Measurements from ENCODE around the gene DCTN5.

DCTN5 gene

GRCh38 chr16:23695756-23696155, 54.5 kb downstream of the DCTN5 start:
- Mint-ChIP-seq H3K27me3 (peaks cover 10% of the 10 kb centered on the region), H3K4me3 (no peak overlapping the region), H3K27ac (no peak overlapping the region), H3K36me3 (ENCODE audit: low read depth) (peaks cover 16% of the 10 kb centered on the region), H3K9me3 (no peaks in the 10 kb centered on the region), H3K4me1 (ENCODE audit: low read depth) (peaks cover 6% of the 10 kb centered on the region)
- DNase-seq = no peak

GRCh38 chr16:23699100-23699499, 57.8 kb downstream of the DCTN5 start:
- H3K4me1 Mint-ChIP-seq (ENCODE audit: low read depth) = peaks cover 6% of the 10 kb centered on the region
- H3K9me3 Mint-ChIP-seq = peaks cover 9% of the 10 kb centered on the region

GRCh38 chr16:23700093-23700492, 58.8 kb downstream of the DCTN5 start:
- H3K27me3 Mint-ChIP-seq = peaks cover 12% of the 10 kb centered on the region
- no peak overlapping the region for H3K27ac Mint-ChIP-seq
- no peak overlapping the region for H3K4me3 Mint-ChIP-seq
- H3K9me3 Mint-ChIP-seq = peaks cover 9% of the 10 kb centered on the region
- DNase-seq = no peak
- H3K4me1 Mint-ChIP-seq (ENCODE audit: low read depth) = peaks cover 2% of the 10 kb centered on the region
- no peaks in the 10 kb centered on the region for H3K36me3 Mint-ChIP-seq (ENCODE audit: low read depth)

More at GRCh38 chr16:23699100-23699499, 57.8 kb downstream of the DCTN5 start:
- no peak for DNase-seq
- no peaks in the 10 kb centered on the region for H3K36me3 Mint-ChIP-seq (ENCODE audit: low read depth)
- H3K4me3 Mint-ChIP-seq = no peak overlapping the region
- H3K27ac Mint-ChIP-seq = no peak overlapping the region
- H3K27me3 Mint-ChIP-seq = peaks cover 19% of the 10 kb centered on the region

- Mint-ChIP-seq H3K27ac (no peak overlapping the region), H3K36me3 (ENCODE audit: low read depth) (no peaks in the 10 kb centered on the region), H3K4me3 (no peak overlapping the region), H3K9me3 (peaks cover 9% of the 10 kb centered on the region), H3K4me1 (ENCODE audit: low read depth) (peaks cover 2% of the 10 kb centered on the region), H3K27me3 (peaks cover 14% of the 10 kb centered on the region)
- no peak for DNase-seq
These were observed 59.2 kb downstream of the DCTN5 start for GRCh38 chr16:23700509-23700908.

GRCh38 chr16:23701045-23701444, 59.8 kb downstream of the DCTN5 start:
- Mint-ChIP-seq H3K4me1 (ENCODE audit: low read depth) (peaks cover 2% of the 10 kb centered on the region), H3K4me3 (no peak overlapping the region)

GRCh38 chr16:23702951-23703350, 61.7 kb downstream of the DCTN5 start:
- peaks cover 9% of the 10 kb centered on the region for H3K9me3 Mint-ChIP-seq
- no peak overlapping the region for H3K27ac Mint-ChIP-seq
- H3K36me3 Mint-ChIP-seq (ENCODE audit: low read depth) = no peaks in the 10 kb centered on the region

More at GRCh38 chr16:23701045-23701444, 59.8 kb downstream of the DCTN5 start:
- H3K9me3 Mint-ChIP-seq = peaks cover 9% of the 10 kb centered on the region
- peaks cover 19% of the 10 kb centered on the region for H3K27me3 Mint-ChIP-seq
- no peak overlapping the region for H3K27ac Mint-ChIP-seq
- H3K36me3 Mint-ChIP-seq (ENCODE audit: low read depth) = no peaks in the 10 kb centered on the region
- no peak for DNase-seq

GRCh38 chr16:23704772-23705516, 63.7 kb downstream of the DCTN5 start:
- H3K4me3 Mint-ChIP-seq = no peak overlapping the region
- peaks cover 22% of the 10 kb centered on the region for H3K9me3 Mint-ChIP-seq
- no peak overlapping the region for H3K27ac Mint-ChIP-seq
- H3K4me1 Mint-ChIP-seq (ENCODE audit: low read depth) = no peaks in the 10 kb centered on the region
- H3K27me3 Mint-ChIP-seq = peaks cover 41% of the 10 kb centered on the region
- DNase-seq = no peak
- H3K36me3 Mint-ChIP-seq (ENCODE audit: low read depth) = no peaks in the 10 kb centered on the region

More at GRCh38 chr16:23702951-23703350, 61.7 kb downstream of the DCTN5 start:
- H3K4me1 Mint-ChIP-seq (ENCODE audit: low read depth) = peaks cover 2% of the 10 kb centered on the region
- peaks cover 31% of the 10 kb centered on the region for H3K27me3 Mint-ChIP-seq
- DNase-seq = no peak
- no peak overlapping the region for H3K4me3 Mint-ChIP-seq

GRCh38 chr16:23705517-23705902, 64.2 kb downstream of the DCTN5 start:
- Mint-ChIP-seq H3K4me1 (ENCODE audit: low read depth) (no peaks in the 10 kb centered on the region), H3K27me3 (peaks cover 46% of the 10 kb centered on the region), H3K4me3 (no peak overlapping the region), H3K27ac (no peak overlapping the region), H3K36me3 (ENCODE audit: low read depth) (no peaks in the 10 kb centered on the region), H3K9me3 (peaks cover 28% of the 10 kb centered on the region)
- no peak for DNase-seq

GRCh38 chr16:23706439-23706838, 65.2 kb downstream of the DCTN5 start:
- Mint-ChIP-seq H3K36me3 (ENCODE audit: low read depth) (no peaks in the 10 kb centered on the region), H3K9me3 (peaks cover 28% of the 10 kb centered on the region), H3K27ac (no peak overlapping the region), H3K27me3 (peaks cover 53% of the 10 kb centered on the region), H3K4me3 (no peak overlapping the region), H3K4me1 (ENCODE audit: low read depth) (no peaks in the 10 kb centered on the region)
- DNase-seq = no peak

GRCh38 chr16:23709536-23709935, 68.3 kb downstream of the DCTN5 start:
- Mint-ChIP-seq H3K27me3 (peaks cover 71% of the 10 kb centered on the region), H3K36me3 (ENCODE audit: low read depth) (no peaks in the 10 kb centered on the region), H3K4me3 (no peak overlapping the region), H3K27ac (no peak overlapping the region), H3K9me3 (peaks cover 18% of the 10 kb centered on the region), H3K4me1 (ENCODE audit: low read depth) (no peaks in the 10 kb centered on the region)
- no peak for DNase-seq

- no peak overlapping the region for H3K4me3 Mint-ChIP-seq
- no peak overlapping the region for H3K27ac Mint-ChIP-seq
- peaks cover 74% of the 10 kb centered on the region for H3K27me3 Mint-ChIP-seq
- H3K9me3 Mint-ChIP-seq = peaks cover 18% of the 10 kb centered on the region
- no peak for DNase-seq
- no peaks in the 10 kb centered on the region for H3K36me3 Mint-ChIP-seq (ENCODE audit: low read depth)
- no peaks in the 10 kb centered on the region for H3K4me1 Mint-ChIP-seq (ENCODE audit: low read depth)
These were observed 68.7 kb downstream of the DCTN5 start for GRCh38 chr16:23710008-23710407.

GRCh38 chr16:23710504-23710903, 69.2 kb downstream of the DCTN5 start:
- H3K4me1 Mint-ChIP-seq (ENCODE audit: low read depth) = no peaks in the 10 kb centered on the region
- H3K27me3 Mint-ChIP-seq = peaks cover 70% of the 10 kb centered on the region
- H3K9me3 Mint-ChIP-seq = peaks cover 18% of the 10 kb centered on the region
- no peak overlapping the region for H3K27ac Mint-ChIP-seq
- no peaks in the 10 kb centered on the region for H3K36me3 Mint-ChIP-seq (ENCODE audit: low read depth)
- H3K4me3 Mint-ChIP-seq = no peak overlapping the region
- no peak for DNase-seq

- H3K4me1 Mint-ChIP-seq (ENCODE audit: low read depth) = no peaks in the 10 kb centered on the region
- H3K36me3 Mint-ChIP-seq (ENCODE audit: low read depth) = no peaks in the 10 kb centered on the region
- DNase-seq = no peak
- H3K9me3 Mint-ChIP-seq = peaks cover 18% of the 10 kb centered on the region
- H3K27me3 Mint-ChIP-seq = peaks cover 66% of the 10 kb centered on the region
- no peak overlapping the region for H3K4me3 Mint-ChIP-seq
- H3K27ac Mint-ChIP-seq = no peak overlapping the region
These were observed 70.5 kb downstream of the DCTN5 start for GRCh38 chr16:23711785-23712184.

GRCh38 chr16:23712976-23713375, 71.7 kb downstream of the DCTN5 start, which contains the start of gene ERN2:
Gene ERN2, minus strand, starts transcription at chr16:23713222. Its CDS starts 35 bp downstream, at chr16:23713187.
- no peak for DNase-seq
- Mint-ChIP-seq H3K27ac (no peak within 1 kb of the TSS), H3K27me3 (peaks cover 67% of the 10 kb centered on the region), H3K36me3 (ENCODE audit: low read depth) (no peaks in the 10 kb centered on the region), H3K4me3 (no peak within 1 kb of the TSS), H3K4me1 (ENCODE audit: low read depth) (no peaks in the 10 kb centered on the region), H3K9me3 (peaks cover 18% of the 10 kb centered on the region)

- Mint-ChIP-seq H3K27ac (no peak overlapping the region), H3K9me3 (no peaks in the 10 kb centered on the region), H3K4me3 (no peak overlapping the region), H3K27me3 (peaks cover 53% of the 10 kb centered on the region), H3K36me3 (ENCODE audit: low read depth) (no peaks in the 10 kb centered on the region), H3K4me1 (ENCODE audit: low read depth) (no peaks in the 10 kb centered on the region)
- no peak for DNase-seq
These were observed 75.2 kb downstream of the DCTN5 start for GRCh38 chr16:23716484-23716883.
